Activated T-cell treated with anti-CD3 and anti-CD28 coated beads for 4 hours (primary cell): ENCODE measurements around the gene COL5A2.

Source experiments
- DNase-seq: peaks from one replicate; pipeline ENCODE4 v3.0.0-alpha.2; 2020

COL5A2 gene

GRCh38 chr2:189179570-189179950, at the start of gene COL5A2:
Gene COL5A2 (minus strand): TSS chr2:189179761. CDS start chr2:189179604, 157 bp downstream.
- no peak for DNase-seq

DNA sequence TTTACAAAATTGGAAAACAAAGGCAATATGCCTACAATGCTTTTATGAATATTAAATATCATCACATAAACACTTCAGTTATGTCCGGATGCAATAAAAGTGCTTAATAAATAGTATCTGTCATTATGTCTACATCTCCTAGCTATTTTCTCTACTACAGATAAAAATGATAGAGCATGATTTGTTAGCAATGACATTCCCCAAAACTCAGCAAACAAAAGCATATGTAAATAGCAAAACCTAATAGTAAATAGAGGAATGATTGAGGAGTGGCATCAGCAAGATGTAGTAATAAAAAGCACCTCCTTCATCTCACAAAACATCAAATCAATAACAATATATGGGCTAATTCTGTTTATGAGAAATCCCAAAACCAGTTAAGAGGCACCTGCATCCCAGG, 46.5 kb upstream of the COL5A2 start:
- no peak for DNase-seq

DNA sequence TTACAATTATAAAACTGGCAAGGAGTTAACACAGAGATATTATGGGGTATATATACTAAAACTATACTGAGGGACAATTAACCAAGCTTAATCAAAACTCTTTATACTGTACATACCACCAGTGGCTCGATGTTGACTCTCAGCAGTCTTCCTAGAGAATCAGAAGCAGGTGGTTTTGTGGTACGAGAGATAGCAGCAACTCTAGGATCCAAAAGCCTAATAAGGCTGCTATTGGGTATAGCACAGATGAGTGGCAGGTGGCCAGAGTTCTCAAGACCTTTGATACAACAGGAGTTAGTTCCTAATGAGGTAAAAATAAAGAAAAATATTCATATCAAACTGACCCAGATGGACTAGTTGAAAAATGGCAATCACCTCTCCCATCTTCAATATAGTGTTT, 45.5 kb upstream of the COL5A2 start:
- DNase-seq: no peak

DNA sequence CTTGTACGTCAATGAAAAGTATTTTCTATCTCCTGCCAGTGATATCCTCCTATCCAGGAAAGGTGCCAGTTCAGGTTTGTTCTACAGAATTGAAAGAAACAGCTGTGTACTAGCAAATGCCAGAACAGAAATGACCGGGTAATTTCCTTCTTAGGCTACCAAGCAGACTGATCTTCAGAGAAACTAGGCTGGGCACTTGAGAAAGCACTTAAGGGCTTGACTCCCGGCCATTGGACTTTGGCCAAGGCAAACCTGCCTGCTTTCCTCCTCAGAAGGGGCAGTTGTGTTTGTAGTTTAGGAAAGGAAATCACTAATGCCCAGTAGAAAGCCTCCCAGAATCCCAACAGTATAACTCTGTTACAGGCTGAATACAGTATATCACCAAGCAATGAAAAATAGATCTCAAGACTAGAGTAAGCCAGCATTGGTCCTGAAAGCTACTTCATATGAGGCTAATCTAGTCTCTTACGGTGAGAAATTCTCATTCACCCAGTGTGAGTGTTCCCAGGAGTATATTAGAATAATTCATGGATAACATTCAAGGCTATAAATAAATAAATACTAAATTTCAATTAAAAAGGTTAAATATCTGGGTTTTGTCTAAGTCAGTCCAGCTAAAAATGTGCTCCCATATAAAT, 43.0 kb upstream of the COL5A2 start:
- no peak for DNase-seq

DNA sequence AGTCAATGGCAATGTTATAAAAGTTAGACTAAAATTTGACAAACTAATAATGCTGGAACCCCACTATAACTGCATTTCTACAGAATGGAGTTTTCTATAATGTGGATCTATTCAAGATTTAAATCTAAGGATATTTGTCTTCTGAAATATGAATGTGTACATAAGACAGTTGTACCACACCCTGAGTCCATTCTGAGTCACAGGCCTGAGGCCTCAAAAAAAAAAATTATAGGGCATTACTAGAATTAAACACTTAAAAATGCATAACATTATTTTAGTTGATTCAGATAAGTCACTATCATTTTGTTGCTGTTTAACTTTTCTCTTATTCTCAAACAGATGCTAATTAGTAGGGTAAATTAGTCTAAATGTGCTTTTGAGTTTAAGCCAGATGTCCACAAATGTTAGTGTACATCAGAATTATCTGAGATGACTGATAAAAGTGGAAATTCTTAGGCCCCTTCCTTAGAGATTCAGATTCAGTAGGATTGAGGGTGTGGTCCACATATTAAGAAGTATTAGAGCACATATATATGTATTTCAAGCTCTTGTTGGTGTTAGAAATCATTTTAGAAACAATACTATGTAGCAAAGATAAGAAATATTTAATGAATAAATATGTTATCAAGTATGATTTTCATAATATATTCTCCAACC, 42.4 kb upstream of the COL5A2 start:
- DNase-seq: no peak

DNA sequence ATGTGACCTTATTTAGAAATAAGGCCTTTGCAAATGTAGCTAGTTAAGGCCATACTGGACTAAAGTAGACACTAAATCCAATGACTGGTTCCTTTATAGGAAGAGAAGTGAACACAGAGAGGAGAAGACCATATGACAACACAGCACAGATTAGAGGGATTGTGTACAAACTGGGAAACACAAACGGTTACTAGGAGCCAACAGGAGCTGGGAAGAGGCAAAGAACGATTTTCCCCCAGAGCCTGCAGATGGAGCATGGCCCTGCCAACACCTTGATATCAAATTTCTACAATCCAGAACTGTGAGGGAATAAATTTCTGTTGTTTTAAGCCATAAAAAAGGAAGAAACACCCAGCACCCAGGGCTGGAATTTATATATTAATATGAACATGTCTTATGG, 38.7 kb upstream of the COL5A2 start:
- no peak for DNase-seq

DNA sequence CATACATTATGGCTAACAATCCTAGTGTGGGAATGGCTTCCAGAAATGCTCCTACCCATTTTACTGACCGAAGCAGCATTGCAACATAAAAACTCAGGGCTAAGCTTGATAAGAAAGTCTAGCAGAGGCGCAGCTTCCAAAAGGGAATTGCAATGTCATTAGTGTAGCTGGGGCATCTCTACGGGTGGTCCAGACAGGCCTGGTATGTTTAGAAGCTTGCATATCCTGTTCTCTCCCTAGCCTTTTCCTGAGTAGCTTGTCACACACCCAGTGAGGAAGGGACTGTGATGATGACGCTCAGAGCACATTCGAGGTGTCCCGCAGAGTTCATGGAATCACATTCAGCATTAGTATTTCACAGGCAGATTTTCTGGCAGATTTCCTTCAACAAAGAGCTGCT, 38.0 kb upstream of the COL5A2 start:
- DNase-seq: no peak

GRCh38 chr2:189217051-189217450, 37.5 kb upstream of the COL5A2 start:
- DNase-seq: no peak

- DNase-seq: no peak
These were observed 34.9 kb upstream of the COL5A2 start for GRCh38 chr2:189214484-189214883.

DNA sequence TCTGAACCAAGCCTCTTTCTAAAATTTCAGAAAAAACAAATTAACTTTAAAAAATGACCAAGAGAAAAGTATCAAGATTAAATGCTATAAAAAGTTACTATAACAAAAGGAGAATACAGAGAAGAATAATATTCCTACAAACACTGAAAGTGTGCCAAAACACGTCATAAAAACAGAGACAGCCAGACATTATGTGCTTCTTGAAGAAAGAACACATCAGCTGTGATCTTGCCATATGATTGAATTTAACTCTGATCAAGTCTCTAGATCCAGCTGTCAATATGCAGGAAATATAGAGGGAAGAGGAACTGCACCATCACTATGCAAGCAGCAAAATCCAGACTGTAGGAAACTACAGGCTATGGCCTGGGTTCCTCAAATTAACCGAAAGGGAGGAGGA, 33.7 kb upstream of the COL5A2 start:
- DNase-seq: no peak

DNA sequence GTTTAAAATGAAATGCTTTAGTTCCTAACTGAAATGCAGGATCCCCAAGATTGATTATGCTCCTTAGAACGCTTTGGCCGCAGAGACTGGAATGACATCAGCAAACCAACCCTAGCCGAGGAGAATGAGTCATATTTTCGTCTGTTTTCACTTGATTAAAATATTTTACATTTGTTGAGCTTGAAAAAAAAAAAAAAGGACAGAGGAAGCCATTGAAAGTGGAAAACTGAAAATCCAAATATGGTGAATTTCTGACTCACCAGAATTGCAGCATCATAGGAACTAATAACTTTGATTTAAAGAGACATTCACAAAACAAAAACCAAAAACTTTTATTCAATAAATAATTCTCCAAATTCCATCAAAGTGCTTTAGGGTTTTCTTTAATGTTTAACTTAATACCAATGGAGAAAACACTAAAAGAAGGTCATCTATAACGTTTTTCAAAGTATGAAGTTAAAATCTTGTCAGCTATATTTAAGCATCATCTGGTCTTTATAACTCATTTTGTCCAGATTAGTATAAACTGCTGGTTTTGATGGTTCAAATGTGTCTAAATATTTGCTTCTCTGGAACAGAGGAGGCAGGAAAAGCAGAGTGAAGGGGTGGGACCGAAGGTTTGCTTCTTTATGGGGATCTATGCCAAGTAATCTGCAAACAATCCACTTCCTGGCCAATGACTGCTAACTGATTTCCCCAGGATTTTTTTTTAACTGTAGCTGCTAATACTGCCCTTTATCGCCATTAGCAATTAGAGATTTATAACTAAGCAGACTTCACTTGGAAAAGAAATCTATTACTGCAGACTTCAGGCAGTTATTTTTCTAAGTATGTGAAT, 30.9 kb upstream of the COL5A2 start:
- DNase-seq: no peak

DNA sequence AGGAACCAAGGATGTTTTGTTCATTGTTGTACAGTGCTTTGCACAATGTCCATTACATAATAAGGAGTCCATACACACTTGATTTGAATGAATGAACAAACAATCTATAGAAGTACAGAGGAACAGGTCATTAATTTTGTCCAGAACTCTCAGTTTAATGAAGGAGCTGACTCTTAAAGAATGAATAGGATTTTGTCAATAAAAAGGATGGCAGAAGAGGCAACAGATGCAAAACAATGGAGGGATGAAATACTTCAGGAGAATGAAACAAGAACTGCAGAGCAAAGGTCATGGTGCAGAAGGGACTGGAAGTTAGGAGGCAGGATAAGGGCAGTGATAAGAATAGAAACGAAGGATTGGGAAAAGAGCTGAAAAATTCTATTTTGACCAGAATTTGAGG, 28.7 kb upstream of the COL5A2 start:
- no peak for DNase-seq

- DNase-seq: no peak
These were observed 24.9 kb upstream of the COL5A2 start for GRCh38 chr2:189204322-189204941.

GRCh38 chr2:189203177-189203799, 23.7 kb upstream of the COL5A2 start:
- DNase-seq: no peak

DNA sequence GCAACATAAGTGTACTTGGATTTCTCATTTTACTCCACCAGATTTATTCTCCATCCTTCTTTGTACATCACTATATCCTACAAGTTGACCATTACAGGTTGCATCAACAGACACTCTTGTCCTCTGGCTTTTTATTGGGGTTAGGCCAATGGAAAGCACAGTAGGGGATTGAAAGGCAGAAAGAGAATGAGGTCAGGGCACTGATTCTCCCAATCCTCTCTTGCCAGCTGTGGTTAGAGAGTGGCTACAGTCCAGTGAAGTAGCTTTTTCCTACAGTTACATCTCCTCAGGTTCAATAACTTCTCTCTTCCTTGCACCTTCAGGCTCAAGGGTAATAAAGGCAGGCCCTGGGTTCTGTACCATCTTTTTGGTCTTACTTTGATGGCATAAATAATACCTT, 20.2 kb upstream of the COL5A2 start:
- DNase-seq: no peak

- no peak for DNase-seq
These were observed 13.2 kb upstream of the COL5A2 start for GRCh38 chr2:189192766-189193165.

DNA sequence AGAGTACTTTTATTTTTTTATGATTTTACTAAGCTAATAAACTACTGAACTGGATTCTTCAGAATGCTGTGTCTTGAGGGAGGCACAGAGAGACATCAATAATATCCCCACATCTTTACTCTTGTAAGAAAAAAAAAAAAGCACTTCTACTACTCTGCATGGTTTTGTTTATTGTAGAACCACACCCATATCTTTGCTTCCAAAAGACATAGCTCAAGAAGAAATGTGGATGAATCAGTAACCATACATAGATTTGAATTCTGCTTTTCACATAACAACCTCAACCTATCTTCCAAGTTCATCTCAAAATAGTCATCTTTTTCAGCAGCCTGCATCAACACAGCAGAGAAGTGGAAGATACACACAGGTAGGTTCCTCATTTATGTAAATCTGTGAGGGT, 12.2 kb upstream of the COL5A2 start:
- DNase-seq: no peak

DNA sequence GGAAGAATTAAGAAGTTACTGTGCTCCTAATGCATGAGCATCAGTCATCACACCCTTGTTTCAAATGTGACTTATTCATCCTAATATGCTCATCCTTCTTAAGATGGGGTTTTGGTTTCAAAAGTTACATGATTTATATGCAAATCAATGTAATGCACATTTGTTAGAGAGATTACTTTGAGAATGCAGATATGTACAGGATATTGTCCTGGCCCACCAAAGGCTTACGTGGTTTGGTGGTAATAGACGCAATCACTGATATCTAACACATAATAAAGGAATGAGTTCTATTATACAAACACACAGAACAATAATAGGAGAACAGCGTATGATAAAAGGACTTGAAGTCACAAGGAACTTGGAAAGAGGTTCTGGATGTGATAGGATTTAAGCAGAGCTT, 11.1 kb upstream of the COL5A2 start:
- DNase-seq: no peak

DNA sequence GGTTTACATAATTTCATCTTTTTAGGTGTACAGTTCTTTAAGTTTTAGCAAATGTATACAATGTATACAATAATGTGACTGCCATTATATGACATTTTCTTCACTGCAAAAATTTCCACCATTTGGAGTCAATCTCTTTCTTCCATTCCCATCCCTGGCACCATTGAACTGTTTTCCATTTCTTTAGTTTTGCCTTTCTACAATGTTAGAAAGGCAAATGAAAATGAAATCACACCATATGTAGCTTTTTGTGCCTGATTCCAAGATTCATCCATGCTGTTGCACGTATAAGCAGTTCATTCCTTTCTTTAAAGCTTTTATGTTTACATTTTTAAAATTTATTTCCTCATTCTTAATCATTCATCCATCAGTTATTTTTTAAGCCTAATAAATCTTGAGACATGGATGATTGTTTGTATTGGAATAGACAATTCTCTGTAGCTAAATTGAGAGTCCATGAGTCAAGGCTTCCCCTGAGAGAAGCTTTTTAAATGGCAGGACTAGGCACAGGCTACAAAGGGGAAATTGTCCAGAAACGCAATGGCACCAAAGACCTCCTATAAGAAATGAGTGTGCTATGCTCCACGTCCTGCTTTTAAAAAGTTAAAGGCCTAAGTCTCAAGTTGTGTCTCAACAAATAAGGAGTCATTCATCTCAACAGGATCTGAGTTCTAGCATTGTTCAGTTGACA, 8.7 kb upstream of the COL5A2 start:
- no peak for DNase-seq

- no peak for DNase-seq
These were observed 3.6 kb upstream of the COL5A2 start for GRCh38 chr2:189183170-189183569.

DNA sequence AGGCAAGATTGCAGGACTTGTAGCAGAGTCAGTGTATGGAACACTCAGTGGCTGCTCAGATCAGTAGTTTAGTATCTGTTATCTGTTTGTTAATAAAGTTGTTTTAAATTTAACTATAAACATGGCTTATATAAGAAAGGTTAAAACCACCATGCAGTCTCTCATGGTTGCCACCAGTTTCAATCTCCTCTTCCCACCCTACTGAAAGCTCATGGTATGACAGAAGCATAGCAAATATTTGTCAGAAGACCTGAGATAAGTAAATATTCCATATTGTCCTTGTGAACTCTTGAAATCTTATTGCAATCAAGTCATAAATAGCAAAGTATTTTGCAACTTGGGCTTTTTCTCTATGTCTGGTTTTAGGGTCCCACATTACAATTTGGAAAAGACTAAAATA, 2.1 kb upstream of the COL5A2 start:
- DNase-seq: no peak

GRCh38 chr2:189178726-189179569, 613 bp downstream of the COL5A2 start:
- no peak for DNase-seq
